Measurements from ENCODE around the gene CDKN1A.

DNA sequence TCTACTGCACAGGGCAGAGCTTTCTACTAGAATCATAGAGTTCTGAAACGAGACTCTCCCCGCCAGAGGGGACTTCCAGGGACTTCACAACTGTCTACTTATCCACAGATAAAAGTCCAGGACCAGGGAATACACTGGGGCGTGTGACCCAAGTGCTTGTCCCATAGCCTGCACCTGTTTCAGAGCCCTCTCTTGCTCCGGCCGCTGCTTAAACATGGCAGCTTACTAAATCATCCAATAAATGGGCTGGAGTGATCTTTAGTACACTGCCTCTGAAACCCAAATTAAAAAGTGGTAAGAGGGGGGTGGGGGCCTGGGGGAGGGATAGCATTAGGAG, 10.2 kb downstream of the CDKN1A start:
- no peak for TF ChIP-seq CTCF (IDR thresholded peaks at IDR 0.05; ENCODE audit: low read length)
- TF ChIP-seq EZH2phosphoT487 (IDR thresholded peaks at IDR 0.05; ENCODE audit: low read length), result no peak
- TF ChIP-seq EZH2 (optimal IDR thresholded peaks at IDR 0.05; ENCODE audit: low read depth, low read length), result no peak

Data from MM.1S (cell line).